Measurements from ENCODE around the gene LIMS1.

- TF ChIP-seq CTCF (optimal IDR thresholded peaks at IDR 0.05 in 1 of 3, IDR thresholded peaks at IDR 0.05 in 1 of 3, conservative IDR thresholded peaks at IDR 0.05 in 1 of 3; ENCODE audit: extremely low read depth in 1 of 3, insufficient read depth in 2 of 3, low read length in 3 of 3) = no peak
- TF ChIP-seq EZH2 (IDR thresholded peaks at IDR 0.05; ENCODE audit: low read length) = no peak
Observed at GRCh38 chr2:108634576-108635160, 100.4 kb downstream of the LIMS1 start.
